ENCODE results near the gene SST.

Gene SST

DNA sequence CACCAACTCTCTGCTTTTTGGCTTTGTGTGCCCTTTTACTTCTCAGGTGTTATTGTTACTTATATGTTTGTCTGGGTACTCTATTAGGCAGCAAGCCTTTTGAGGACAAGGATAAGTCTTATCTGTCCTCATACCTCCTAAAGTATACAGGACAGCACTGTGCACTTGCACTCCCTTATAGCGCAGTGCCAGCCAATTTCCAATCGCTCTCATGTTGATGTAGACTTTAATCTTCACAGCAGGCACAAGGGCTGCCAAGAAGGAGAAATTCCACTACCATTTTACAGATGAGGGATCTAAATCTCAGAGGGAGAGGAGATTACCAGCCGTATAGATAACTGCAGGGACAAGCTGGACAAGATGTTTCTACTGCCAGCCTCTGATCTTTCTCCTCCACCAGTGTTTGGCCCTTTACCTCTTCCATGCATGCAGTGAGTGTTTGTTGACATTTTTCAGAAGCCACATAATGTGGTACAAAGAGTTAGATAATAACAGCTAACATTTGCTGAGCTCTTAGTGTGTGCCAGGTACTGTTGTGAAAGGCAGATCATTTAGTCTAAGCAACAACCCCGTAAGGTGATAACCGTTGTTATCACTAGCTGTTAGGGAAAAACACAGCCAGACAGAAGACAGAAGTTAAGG, 30.1 kb downstream of the SST start:
- TF ChIP-seq, protein P1, sequence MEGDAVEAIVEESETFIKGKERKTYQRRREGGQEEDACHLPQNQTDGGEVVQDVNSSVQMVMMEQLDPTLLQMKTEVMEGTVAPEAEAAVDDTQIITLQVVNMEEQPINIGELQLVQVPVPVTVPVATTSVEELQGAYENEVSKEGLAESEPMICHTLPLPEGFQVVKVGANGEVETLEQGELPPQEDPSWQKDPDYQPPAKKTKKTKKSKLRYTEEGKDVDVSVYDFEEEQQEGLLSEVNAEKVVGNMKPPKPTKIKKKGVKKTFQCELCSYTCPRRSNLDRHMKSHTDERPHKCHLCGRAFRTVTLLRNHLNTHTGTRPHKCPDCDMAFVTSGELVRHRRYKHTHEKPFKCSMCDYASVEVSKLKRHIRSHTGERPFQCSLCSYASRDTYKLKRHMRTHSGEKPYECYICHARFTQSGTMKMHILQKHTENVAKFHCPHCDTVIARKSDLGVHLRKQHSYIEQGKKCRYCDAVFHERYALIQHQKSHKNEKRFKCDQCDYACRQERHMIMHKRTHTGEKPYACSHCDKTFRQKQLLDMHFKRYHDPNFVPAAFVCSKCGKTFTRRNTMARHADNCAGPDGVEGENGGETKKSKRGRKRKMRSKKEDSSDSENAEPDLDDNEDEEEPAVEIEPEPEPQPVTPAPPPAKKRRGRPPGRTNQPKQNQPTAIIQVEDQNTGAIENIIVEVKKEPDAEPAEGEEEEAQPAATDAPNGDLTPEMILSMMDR (IDR thresholded peaks at IDR 0.05; ENCODE audit: control insufficient read depth, extremely low read depth, insufficient read depth): no peak
- DNase-seq (ENCODE audit: low read depth): peak; percentile 51
- H3K4me3 ChIP-seq (ENCODE audit: low read depth, low read length): no peak overlapping the region

GRCh38 chr3:187636528-187636927, 33.7 kb downstream of the SST start:
- DNase-seq (ENCODE audit: low read depth): peak; percentile 66
- TF ChIP-seq, protein P1 (IDR thresholded peaks at IDR 0.05; ENCODE audit: control insufficient read depth, extremely low read depth, insufficient read depth): no peak
- no peak overlapping the region for H3K4me3 ChIP-seq (ENCODE audit: low read depth, low read length)

GRCh38 chr3:187630404-187630803, 39.8 kb downstream of the SST start:
- TF ChIP-seq, protein P1 (IDR thresholded peaks at IDR 0.05; ENCODE audit: control insufficient read depth, extremely low read depth, insufficient read depth): no peak
- DNase-seq (ENCODE audit: low read depth): no peak
- no peak overlapping the region for H3K4me3 ChIP-seq (ENCODE audit: low read depth, low read length)

DNA sequence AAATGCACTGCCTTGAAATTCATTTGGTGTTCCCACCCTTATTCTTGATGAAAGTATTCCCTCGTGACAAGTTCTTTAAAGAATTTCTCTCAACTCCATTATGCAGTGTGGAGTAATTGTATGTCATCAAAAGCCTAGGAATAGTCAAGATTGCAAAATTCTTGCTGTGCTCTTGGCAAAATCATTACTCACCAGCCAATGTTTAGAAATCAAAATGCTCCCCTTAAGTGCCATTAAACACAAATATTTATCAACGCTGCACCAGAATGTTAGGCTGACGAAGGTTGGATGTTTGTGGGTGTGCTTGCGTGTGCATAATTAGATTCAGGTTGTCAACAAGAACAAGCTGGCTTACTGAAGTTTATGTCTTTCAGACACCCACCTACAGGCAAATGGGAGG, 40.5 kb downstream of the SST start:
- DNase-seq (ENCODE audit: low read depth): no peak
- no peak overlapping the region for H3K4me3 ChIP-seq (ENCODE audit: low read depth, low read length)
- TF ChIP-seq, protein P1 (IDR thresholded peaks at IDR 0.05; ENCODE audit: control insufficient read depth, extremely low read depth, insufficient read depth): no peak

DNA sequence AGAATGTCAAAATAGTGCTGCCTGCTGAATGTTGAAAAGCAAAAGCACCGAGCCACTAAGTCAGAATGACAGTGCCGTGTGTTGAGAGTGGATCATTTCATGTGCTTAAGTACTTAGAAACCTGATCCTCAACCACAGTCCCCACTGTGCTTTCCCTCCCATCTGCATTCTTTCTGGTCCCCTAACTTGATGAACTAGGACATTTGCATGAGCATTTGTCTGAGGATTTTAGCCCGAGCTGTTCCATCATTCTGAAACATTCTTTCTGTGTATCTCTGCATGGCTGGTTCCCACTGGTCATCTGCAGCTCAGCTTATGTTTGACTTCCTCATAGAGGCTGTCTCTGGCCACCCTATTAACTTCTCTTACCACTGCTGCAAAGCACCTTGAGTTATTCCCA, 42.0 kb downstream of the SST start:
- H3K4me3 ChIP-seq (ENCODE audit: low read depth, low read length): no peak overlapping the region
- TF ChIP-seq, protein P1 (IDR thresholded peaks at IDR 0.05; ENCODE audit: control insufficient read depth, extremely low read depth, insufficient read depth): no peak
- DNase-seq (ENCODE audit: low read depth): no peak

DNA sequence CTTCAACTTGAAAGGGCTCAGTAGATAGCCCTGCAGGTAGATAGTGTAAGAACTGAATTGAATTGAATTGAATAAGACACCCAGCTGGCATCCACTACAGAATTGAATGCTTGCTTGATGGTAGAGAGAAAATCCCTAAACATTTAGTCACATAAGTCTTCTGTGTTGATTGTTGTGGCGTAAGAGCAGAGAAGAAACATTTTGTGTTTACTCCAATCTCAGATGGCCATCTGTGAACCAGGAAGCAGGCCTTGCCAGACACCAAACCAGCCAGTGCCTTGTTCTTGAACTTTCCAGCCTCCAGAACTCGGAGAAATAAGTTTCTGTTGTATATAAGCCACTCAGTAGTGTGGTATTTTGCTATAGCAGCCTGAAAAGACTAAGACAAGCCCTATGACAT, 43.6 kb downstream of the SST start:
- TF ChIP-seq, protein P1 (IDR thresholded peaks at IDR 0.05; ENCODE audit: control insufficient read depth, extremely low read depth, insufficient read depth): no peak
- H3K4me3 ChIP-seq (ENCODE audit: low read depth, low read length): no peak overlapping the region
- DNase-seq (ENCODE audit: low read depth): no peak

DNA sequence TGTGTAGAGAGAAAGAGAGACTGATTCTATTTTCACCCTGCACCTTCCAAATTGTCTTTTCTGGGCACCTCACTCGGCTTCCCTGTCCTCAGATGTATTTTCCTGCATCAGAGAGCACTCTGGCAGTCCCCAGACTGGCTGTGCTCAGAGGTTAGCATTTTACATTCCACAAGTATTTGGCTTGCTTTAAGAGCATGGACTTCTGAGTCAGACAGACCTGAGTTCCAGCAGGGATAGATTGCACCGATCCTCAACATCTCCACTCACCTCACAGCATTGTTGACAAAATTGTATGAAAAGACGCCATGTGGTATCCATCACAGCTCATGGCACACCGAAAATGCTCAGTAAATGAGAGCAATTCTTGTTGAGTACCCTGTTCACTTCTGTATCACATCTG, 45.6 kb downstream of the SST start:
- no peak for DNase-seq (ENCODE audit: low read depth)
- no peak overlapping the region for H3K4me3 ChIP-seq (ENCODE audit: low read depth, low read length)
- TF ChIP-seq, protein P1 (IDR thresholded peaks at IDR 0.05; ENCODE audit: control insufficient read depth, extremely low read depth, insufficient read depth): no peak

Measured in LNCaP clone FGC (cell line).